ENCODE results near the gene ZBTB17.
A peak's percentile ranks its signal among the peaks of the same experiment; 100 is the strongest.

The ZBTB17 gene

DNA sequence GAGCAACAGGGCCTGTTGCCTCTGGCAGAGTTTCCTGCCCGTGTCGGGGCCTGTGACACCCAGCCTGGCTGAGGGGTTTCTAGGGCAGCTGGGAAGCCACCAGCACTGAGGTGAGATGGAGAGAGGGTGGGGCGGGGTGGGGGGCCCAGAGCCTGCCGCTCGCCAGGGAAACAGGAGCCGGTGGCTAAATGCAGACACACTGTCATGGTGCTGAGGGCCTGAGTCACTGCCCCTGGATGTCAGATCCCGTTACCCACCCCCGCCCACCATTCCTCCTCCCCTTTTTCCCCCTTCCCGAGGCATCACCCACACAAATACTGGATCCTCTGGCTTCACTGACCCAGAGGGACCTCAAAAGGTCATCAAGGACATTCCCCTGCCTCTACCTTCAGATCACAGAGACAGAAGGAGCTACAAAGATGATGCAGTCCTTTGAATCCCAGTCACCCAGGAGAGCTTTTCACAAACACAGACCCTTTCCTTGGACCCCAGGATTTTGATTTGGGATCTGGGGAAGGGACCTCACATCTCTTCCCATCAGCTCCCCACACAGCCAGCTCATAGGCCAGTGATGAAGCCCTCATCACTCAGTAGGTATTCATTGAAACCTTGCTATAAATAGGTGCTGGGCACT, 43.9 kb upstream of the ZBTB17 start:
- in situ Hi-C loops (cut with HindIII; ENCODE audit: low sequenced_read_pairs): no loop called here
- peak; percentile 12 for DNase-seq (ENCODE audit: low read depth, low spot score)
- TF ChIP-seq, protein P1, sequence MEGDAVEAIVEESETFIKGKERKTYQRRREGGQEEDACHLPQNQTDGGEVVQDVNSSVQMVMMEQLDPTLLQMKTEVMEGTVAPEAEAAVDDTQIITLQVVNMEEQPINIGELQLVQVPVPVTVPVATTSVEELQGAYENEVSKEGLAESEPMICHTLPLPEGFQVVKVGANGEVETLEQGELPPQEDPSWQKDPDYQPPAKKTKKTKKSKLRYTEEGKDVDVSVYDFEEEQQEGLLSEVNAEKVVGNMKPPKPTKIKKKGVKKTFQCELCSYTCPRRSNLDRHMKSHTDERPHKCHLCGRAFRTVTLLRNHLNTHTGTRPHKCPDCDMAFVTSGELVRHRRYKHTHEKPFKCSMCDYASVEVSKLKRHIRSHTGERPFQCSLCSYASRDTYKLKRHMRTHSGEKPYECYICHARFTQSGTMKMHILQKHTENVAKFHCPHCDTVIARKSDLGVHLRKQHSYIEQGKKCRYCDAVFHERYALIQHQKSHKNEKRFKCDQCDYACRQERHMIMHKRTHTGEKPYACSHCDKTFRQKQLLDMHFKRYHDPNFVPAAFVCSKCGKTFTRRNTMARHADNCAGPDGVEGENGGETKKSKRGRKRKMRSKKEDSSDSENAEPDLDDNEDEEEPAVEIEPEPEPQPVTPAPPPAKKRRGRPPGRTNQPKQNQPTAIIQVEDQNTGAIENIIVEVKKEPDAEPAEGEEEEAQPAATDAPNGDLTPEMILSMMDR (IDR thresholded peaks at IDR 0.05; ENCODE audit: low read depth, low read length): no peak
- no peak overlapping the region for H3K4me3 ChIP-seq (ENCODE audit: low read depth, low read length)

DNA sequence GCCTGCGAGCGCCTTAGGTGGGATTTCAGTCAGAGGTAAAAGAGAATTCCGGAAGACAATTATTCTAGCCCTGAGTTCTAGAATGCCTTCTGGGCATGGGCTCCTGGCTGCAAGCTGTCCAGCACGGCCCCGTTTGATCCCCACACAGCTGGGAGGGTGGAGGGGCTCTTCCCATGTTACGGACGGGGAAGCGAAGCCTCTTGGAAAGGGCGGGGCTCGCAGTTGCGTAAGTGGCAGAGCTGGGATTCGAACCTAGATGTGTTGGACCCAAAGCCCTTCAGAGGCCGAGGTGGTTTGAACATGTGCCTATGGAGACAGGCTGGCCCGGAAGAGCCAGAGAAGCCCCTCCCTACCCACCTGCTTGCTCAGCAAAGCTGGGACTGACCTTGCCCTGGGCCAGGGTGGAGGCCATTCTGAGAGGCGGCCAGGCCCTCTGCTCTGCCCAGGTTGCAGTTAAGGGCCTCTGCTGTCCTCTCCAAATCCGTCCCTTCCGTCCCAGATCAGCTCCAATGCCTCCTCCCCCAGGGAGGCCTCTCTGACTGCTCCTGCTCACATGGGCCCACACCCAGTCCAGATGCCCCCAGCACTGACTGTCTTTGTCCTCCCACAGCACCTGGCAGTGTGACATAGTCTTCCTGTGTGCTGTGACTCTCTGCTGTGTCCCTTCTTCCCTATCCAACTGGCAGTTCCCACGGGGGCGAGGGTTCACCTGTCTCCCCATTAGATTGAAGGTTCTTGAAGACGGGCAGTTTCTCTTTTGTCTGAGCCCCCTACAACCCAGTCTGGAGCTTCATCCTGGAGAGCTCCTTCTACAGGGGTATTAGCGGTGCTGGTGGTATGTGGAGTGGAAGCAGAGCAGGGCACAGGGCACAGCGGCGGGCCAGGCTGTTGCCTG, 43.1 kb upstream of the ZBTB17 start:
- peak; percentile 8 for DNase-seq (ENCODE audit: low read depth, low spot score)
- TF ChIP-seq, protein P1 (IDR thresholded peaks at IDR 0.05; ENCODE audit: low read depth, low read length): no peak
- in situ Hi-C loops (cut with HindIII; ENCODE audit: low sequenced_read_pairs): no loop called here
- H3K4me3 ChIP-seq (ENCODE audit: low read depth, low read length): no peak overlapping the region

DNA sequence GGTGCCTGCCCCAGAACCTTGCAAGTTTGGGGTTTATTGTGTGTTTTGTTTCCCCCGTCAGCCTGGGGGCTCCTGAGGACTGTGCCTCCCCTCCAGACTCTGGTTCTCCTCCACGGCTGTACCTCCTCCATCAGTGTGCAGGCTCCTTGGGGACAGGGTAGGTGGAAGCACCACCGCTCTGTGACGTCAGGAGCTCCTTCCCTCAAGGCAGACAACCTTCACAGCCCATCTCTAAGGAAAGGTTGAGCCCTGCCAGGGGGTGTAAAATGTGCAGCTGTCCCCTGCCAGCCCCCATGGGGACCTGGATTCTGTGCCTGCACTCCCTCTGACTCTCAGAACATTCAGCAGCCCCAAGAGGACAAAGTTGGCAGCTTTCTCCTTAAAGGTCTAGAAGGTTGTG, 42.4 kb upstream of the ZBTB17 start:
- no peak overlapping the region for H3K4me3 ChIP-seq (ENCODE audit: low read depth, low read length)
- no peak for DNase-seq (ENCODE audit: low read depth, low spot score)
- in situ Hi-C loops (cut with HindIII; ENCODE audit: low sequenced_read_pairs): no loop called here
- TF ChIP-seq, protein P1 (IDR thresholded peaks at IDR 0.05; ENCODE audit: low read depth, low read length): no peak

DNA sequence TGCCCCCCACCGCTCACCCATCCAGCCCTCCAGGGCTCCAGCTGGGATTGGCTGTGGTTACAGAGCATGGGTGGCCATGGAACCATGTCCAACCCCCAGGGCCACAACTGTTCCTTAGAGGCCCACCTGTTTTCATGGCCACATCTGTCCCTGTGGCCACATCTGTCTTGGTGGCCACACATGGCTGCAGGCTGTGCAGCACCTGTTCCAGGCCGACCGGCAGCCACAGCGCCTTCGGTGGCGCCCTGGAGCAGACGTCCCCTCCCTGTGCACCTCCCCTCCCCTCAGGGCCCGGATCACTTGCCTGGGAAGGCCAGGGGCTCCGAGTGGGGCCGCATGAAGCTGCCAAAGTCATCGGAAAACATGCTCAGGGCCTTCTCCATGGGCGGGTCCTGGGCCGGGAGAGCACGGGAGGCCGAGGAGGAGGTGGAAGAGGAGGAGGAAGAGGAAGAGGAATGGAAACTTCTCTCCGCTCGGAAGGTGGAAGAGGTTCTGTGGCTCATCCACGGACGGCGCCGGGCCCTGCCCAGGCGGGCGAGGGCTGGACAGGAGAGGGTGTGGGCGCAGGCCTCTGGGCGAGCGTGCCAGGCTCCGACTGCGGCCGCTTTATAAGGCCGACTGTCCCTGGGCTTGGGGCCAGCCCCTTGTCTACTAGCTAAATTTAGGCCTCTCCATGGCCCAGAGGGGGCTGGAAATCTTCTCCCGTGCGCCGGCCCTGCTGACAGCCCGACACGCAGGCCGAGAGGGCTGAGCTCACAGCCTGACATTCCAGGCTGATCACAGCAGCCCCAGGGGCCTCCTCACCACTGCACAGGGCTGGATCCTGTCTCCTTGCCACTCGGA, 41.8 kb upstream of the ZBTB17 start, which contains the start of gene HSPB7:
Gene HSPB7 (minus strand): TSS at position 583 of the 843 bp plus-strand sequence. CDS start 80 bp downstream, at position 503.
- TF ChIP-seq, protein P1 (IDR thresholded peaks at IDR 0.05; ENCODE audit: low read depth, low read length): peak; percentile 2
- in situ Hi-C loops (cut with HindIII; ENCODE audit: low sequenced_read_pairs): no loop called here
- H3K4me3 ChIP-seq (ENCODE audit: low read depth, low read length): no peak within 1 kb of the TSS
- peak; percentile 30 for DNase-seq (ENCODE audit: low read depth, low spot score)

- no peak for DNase-seq (ENCODE audit: low read depth, low spot score)
- TF ChIP-seq, protein P1 (IDR thresholded peaks at IDR 0.05; ENCODE audit: low read depth, low read length): no peak
- in situ Hi-C loops (cut with HindIII; ENCODE audit: low sequenced_read_pairs): no loop called here
- H3K4me3 ChIP-seq (ENCODE audit: low read depth, low read length): no peak overlapping the region
Measured at GRCh38 chr1:16017076-16017460, 41.2 kb upstream of the ZBTB17 start.
